Hepatocyte (in vitro differentiated cells): Measurements from ENCODE around the gene MICB. TPM values are rescaled to one million over a fixed set of nuclear protein-coding genes. Genes with fewer than 3 reads are reported as not detected.

ENCODE experiments used
- DNase-seq: peaks from one replicate; pipeline ENCODE4 v3.0.0-alpha.2; 2016; ENCODE audit warnings: low spot score
- H2AFZ ChIP-seq: fragments of 200-600 bp; sonication (generic); 2 replicates; pipeline ENCODE4 v1.6.0; 2016; ENCODE audit warnings: antibody characterized with exemption, mild to moderate bottlenecking
- H3K27ac ChIP-seq: fragments of 200-600 bp; sonication (generic); 2 replicates; pipeline ENCODE4 v1.5.1; 2016; ENCODE audit warnings: mild to moderate bottlenecking
- H3K27me3 ChIP-seq: fragments of 200-600 bp; sonication (generic); 2 replicates; pipeline ENCODE4 v1.6.1; 2016
- H3K36me3 ChIP-seq: fragments of 200-600 bp; sonication (generic); replicated peaks from 2 replicates; pipeline ENCODE4 v1.5.1; 2016; ENCODE audit warnings: low read depth; ENCODE audit not compliant: insufficient read depth
- H3K4me1 ChIP-seq: fragments of 200-600 bp; sonication (generic); 2 replicates; pipeline ENCODE4 v1.5.1; 2016; ENCODE audit warnings: mild to moderate bottlenecking, moderate library complexity; ENCODE audit not compliant: insufficient read depth
- H3K4me2 ChIP-seq: fragments of 200-600 bp; sonication (generic); 2 replicates; pipeline ENCODE4 v1.6.0; 2016
- H3K4me3 ChIP-seq: fragments of 200-600 bp; sonication (generic); 2 replicates; pipeline ENCODE4 v1.5.1; 2016; ENCODE audit warnings: mild to moderate bottlenecking
- H3K79me2 ChIP-seq: fragments of 200-600 bp; sonication (generic); 2 replicates; pipeline ENCODE4 v1.6.0; 2017; ENCODE audit warnings: mild to moderate bottlenecking
- H3K9me2 ChIP-seq: fragments of 200-600 bp; sonication (generic); replicated peaks from 2 replicates; pipeline ENCODE4 v1.6.0; 2017; ENCODE audit warnings: mild to moderate bottlenecking; ENCODE audit not compliant: insufficient read depth
- H3K9me3 ChIP-seq: fragments of 200-600 bp; sonication (generic); 2 replicates; pipeline ENCODE4 v1.5.1; 2016; ENCODE audit warnings: low read depth, mild to moderate bottlenecking
- H4K20me1 ChIP-seq: fragments of 200-600 bp; sonication (generic); 2 replicates; pipeline ENCODE4 v1.6.0; 2016; ENCODE audit warnings: mild to moderate bottlenecking; ENCODE audit not compliant: insufficient read depth, poor library complexity, severe bottlenecking
- EZH2 ChIP-seq: fragments of 200-600 bp; sonication (generic); IDR thresholded peaks from 2 replicates; pipeline ENCODE4 v1.6.1; 2016; ENCODE audit warnings: antibody characterized with exemption, mild to moderate bottlenecking, borderline replicate concordance
- EZH2phosphoT487 ChIP-seq: fragments of 200-600 bp; sonication (generic); IDR thresholded peaks from one replicate; pipeline ENCODE4 v1.6.1; 2018; ENCODE audit warnings: antibody characterized with exemption, mild to moderate bottlenecking, low read depth, moderate library complexity; ENCODE audit not compliant: unreplicated experiment, severe bottlenecking
- WGBS: methylation state at CpG from one replicate; pipeline ENCODE4 v1.1.6; 2016; ENCODE audit warnings: low lambda C conversion rate; ENCODE audit errors: missing lambda C conversion rate; 5-methylcytosine and 5-hydroxymethylcytosine counted together
- polyA plus RNA-seq: library from polyadenylated mRNA; unstranded; fragments of >200 nt; fragmentation: Nextera tagmentation; extraction: Ambion mirVana; gene quantifications from 2 replicates; pipeline ENCODE4 v1.2.1, GENCODE V29; 2016
- total RNA-seq: library from RNA; depleted of rRNA; stranded (reverse); fragments of >200 nt; gene quantifications from 2 replicates; pipeline ENCODE4 v1.2.3, GENCODE V29; 2014
- TF ChIP-seq, protein P1 (sequence below): fragments of 200-600 bp; sonication (generic); IDR thresholded peaks from 2 replicates; pipeline ENCODE4 v1.5.1; 2016; ENCODE audit warnings: antibody characterized with exemption, mild to moderate bottlenecking; ENCODE audit not compliant: poor library complexity

The MICB gene
- total and polyA plus RNA-seq, 2 experiments from 2014 or later, result 0.11 to 0.67 TPM

DNA sequence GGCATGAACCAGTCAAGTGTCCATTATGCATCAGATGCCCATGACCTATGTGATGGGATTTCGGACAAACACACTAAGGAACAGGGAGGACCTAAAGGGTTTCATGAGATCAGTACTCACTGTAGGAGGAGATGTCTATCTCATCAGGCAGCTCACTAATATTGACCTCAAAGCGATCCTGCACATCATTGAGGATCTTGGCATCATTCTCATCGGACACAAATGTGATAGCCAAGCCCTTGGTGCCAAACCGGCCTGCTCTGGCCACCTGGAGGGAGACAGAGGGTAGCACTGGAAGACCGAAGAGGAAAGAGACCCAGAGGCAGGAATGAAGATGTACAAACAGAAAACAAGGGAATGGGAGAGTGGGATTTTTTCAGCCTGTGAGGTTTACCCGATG, 32.7 kb downstream of the MICB start:
- no peaks in the 10 kb centered on the region for H3K4me1 ChIP-seq
- no peak overlapping the region for H3K4me2 ChIP-seq
- H3K27ac ChIP-seq, result no peak overlapping the region
- peaks cover 6% of the 10 kb centered on the region for H3K36me3 ChIP-seq
- H3K4me3 ChIP-seq, result no peak overlapping the region
- peaks cover 23% of the 10 kb centered on the region for H3K79me2 ChIP-seq
- no peaks in the 10 kb centered on the region for H3K9me2 ChIP-seq
- H3K9me3 ChIP-seq, result no peaks in the 10 kb centered on the region
- no peak for TF ChIP-seq EZH2phosphoT487
- TF ChIP-seq, protein P1, sequence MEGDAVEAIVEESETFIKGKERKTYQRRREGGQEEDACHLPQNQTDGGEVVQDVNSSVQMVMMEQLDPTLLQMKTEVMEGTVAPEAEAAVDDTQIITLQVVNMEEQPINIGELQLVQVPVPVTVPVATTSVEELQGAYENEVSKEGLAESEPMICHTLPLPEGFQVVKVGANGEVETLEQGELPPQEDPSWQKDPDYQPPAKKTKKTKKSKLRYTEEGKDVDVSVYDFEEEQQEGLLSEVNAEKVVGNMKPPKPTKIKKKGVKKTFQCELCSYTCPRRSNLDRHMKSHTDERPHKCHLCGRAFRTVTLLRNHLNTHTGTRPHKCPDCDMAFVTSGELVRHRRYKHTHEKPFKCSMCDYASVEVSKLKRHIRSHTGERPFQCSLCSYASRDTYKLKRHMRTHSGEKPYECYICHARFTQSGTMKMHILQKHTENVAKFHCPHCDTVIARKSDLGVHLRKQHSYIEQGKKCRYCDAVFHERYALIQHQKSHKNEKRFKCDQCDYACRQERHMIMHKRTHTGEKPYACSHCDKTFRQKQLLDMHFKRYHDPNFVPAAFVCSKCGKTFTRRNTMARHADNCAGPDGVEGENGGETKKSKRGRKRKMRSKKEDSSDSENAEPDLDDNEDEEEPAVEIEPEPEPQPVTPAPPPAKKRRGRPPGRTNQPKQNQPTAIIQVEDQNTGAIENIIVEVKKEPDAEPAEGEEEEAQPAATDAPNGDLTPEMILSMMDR, result no peak
- TF ChIP-seq EZH2, result no peak
- H4K20me1 ChIP-seq, result peaks cover 51% of the 10 kb centered on the region
- WGBS, result 80% methylated on average over 6 of the region's 6 CpGs
- no peaks in the 10 kb centered on the region for H3K27me3 ChIP-seq
- H2AFZ ChIP-seq, result no peak overlapping the region
- DNase-seq, result no peak

DNA sequence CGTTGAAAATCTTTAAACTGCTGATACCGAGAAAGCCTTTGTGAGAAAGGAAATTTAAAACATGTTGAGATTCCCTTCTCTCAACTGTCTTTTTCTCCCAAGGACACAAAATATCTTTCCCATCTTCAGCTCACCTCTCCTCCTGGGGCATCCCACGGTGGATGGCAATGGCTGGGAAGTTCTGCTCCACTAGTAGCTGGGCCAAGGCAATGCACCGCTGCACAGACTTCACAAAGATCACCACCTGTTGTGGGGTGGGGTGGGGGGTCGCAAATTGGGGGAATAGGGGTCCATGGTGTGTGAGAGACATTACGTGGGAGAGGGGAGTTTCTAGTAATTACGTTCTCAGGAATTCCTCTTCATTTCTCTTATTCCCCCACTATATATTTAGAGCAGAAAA, 33.2 kb downstream of the MICB start:
- 98% methylated on average over 7 of the region's 7 CpGs for WGBS
- no peaks in the 10 kb centered on the region for H3K9me3 ChIP-seq
- H3K79me2 ChIP-seq, result peaks cover 28% of the 10 kb centered on the region
- no peaks in the 10 kb centered on the region for H3K27me3 ChIP-seq
- no peak overlapping the region for H3K27ac ChIP-seq
- TF ChIP-seq, protein P1, result no peak
- TF ChIP-seq EZH2phosphoT487 (no peak), EZH2 (no peak)
- peaks cover 56% of the 10 kb centered on the region for H4K20me1 ChIP-seq
- H3K4me2 ChIP-seq, result no peak overlapping the region
- H2AFZ ChIP-seq, result no peak overlapping the region
- H3K4me3 ChIP-seq, result no peak overlapping the region
- peaks cover 11% of the 10 kb centered on the region for H3K36me3 ChIP-seq
- H3K9me2 ChIP-seq, result no peaks in the 10 kb centered on the region
- DNase-seq, result no peak
- H3K4me1 ChIP-seq, result no peaks in the 10 kb centered on the region

DNA sequence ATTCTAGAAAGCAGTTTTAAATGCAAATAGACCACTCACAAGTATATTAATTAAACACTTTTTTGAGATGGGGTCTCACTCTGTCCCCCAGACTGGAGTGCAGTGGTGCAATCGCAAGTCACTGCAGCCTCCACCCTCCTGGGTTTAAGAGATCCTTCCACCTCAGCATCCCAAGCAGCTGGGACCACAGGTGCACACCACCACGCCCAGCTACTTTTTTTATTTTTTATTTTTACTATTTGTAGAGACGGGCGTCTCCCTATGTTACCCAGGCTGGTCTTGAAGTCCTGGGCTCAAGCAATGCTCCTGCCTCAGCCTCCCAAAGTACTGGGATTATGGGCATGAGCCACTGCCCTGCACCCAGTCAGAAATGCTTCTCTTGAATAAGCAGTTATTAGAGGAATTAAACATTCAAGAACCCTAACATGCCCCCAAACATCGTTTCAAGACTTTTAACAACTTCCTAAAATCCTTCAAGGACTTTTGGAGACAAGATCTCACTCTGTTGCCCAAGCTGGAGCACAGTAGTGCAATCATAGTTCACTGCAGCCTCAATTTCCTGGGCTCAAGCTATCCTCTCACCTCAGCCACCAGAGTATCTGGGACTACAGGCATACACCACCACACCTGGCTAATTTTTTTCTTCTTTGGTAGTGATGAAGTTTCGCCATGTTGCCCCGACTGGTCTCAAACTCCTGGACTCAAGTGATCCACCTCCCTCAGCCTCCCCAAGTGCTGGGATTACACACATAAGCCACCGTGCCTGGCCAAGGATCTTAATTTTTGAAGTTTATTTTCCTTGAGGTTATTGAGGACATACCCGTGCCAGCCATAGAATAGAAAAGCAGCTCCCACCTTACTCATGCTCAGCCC, 34.1 kb downstream of the MICB start:
- WGBS, result 84% methylated on average over 9 of the region's 9 CpGs
- H4K20me1 ChIP-seq, result peaks cover 65% of the 10 kb centered on the region
- peaks cover 36% of the 10 kb centered on the region for H3K79me2 ChIP-seq
- DNase-seq, result no peak
- TF ChIP-seq EZH2 (no peak), EZH2phosphoT487 (no peak)
- TF ChIP-seq, protein P1, result no peak
- peaks cover 13% of the 10 kb centered on the region for H3K36me3 ChIP-seq
- H2AFZ ChIP-seq, result no peak overlapping the region
- H3K4me2 ChIP-seq, result no peak overlapping the region
- no peak overlapping the region for H3K4me3 ChIP-seq
- no peaks in the 10 kb centered on the region for H3K27me3 ChIP-seq
- no peaks in the 10 kb centered on the region for H3K4me1 ChIP-seq
- H3K9me2 ChIP-seq, result no peaks in the 10 kb centered on the region
- no peak overlapping the region for H3K27ac ChIP-seq
- H3K9me3 ChIP-seq, result no peaks in the 10 kb centered on the region
